Activated naive CD8-positive, alpha-beta T cell treated with anti-CD3 and anti-CD28 coated beads, Interleukin-2, amount 10 ng/mL, durations not matched to agents 7 days and 5 days (primary cell): ENCODE measurements around the gene SMARCC1. TPM values are rescaled to one million over a fixed set of nuclear protein-coding genes. Genes with fewer than 3 reads are reported as not detected.
"Not testable (repeated sequence)": the region's sequence is repeated elsewhere in the genome, so short reads cannot be mapped to it uniquely, and the experiment has no call there.

Experiments
- ATAC-seq: fragments of 150-1000 bp; cut with Tn5 transposase; one replicate; pipeline ENCODE4 v1.10.0; 2021; ENCODE audit warnings: low read depth, moderate library complexity
- POLR2A ChIA-PET: fragments of 350-600 bp; sonication (Branson Sonifier 250); formaldehyde crosslinking; loops from one replicate; lab custom pipeline; 2021; ENCODE audit warnings: antibody characterized with exemption; lab: Charles Lee
- DNase-seq: peaks from one replicate; pipeline ENCODE4 v3.0.0; 2021
- H3K27ac Mint-ChIP-seq: one replicate; pipeline ENCODE4 v1.8.0; 2022; ENCODE audit warnings: mild to moderate bottlenecking, mixed read lengths
- H3K27me3 Mint-ChIP-seq: one replicate; pipeline ENCODE4 v1.8.0; 2022; ENCODE audit warnings: mild to moderate bottlenecking, moderate library complexity, mixed read lengths
- H3K36me3 Mint-ChIP-seq: one replicate; pipeline ENCODE4 v1.8.0; 2021; ENCODE audit warnings: mild to moderate bottlenecking, mixed read lengths
- H3K4me1 Mint-ChIP-seq: one replicate; pipeline ENCODE4 v1.8.0; 2021; ENCODE audit warnings: mixed read lengths
- H3K4me3 Mint-ChIP-seq: one replicate; pipeline ENCODE4 v1.8.0; 2022; ENCODE audit warnings: mild to moderate bottlenecking, moderate library complexity, mixed read lengths
- H3K9me3 Mint-ChIP-seq: one replicate; pipeline ENCODE4 v1.8.0; 2021; ENCODE audit warnings: mixed read lengths
- total RNA-seq, 2 experiments: library from RNA; stranded (reverse); gene quantifications; one replicate each; pipeline ENCODE4 v1.2.3, GENCODE V29; 2021

Gene SMARCC1
- 10 to 100 TPM; 82.8 to 88.1 TPM for total RNA-seq

DNA sequence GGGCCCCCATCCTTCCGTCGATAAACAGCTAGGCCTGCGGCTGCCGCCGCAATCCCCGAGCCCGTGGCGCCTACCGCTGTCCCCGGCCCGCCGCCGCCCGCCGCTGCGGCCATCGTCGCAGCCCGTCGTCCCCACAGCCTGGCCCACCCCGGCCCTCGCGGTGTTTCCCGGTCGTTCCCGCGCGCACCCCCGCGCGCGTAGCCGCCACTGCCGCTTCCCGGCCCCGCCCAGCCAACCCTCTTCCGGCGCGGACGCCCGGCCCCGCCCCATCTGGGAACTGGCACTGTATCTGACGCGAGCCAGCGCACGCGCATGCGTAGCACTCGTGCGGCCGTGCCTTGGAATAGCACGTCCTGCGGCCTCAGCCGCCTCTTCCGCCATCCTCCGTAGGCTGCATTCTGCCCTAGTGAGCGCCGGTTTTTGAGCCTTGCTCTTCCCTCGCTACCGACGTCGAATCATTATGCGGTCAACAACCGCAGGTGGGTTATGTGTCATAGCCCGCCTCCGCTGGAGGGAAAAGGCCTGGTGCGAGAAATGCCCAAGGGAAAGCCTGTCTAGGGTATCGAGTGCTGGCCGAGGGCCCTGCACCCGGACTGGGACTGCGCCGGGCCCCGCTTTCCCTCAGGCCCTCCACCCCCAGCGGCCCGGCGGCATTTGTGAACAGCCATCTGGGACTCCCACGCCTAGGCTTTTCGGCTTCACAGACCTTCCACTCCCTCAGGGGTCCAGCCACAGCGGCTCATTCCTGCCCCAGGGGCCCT, at the start of gene SMARCC1:
TSS of gene SMARCC1 (minus strand) at position 209 of the 761 bp plus-strand sequence. CDS start at position 113, 96 bp downstream.
- H3K9me3 Mint-ChIP-seq = no peaks in the 10 kb centered on the region
- H3K4me3 Mint-ChIP-seq = peak within 1 kb of the TSS; percentile 94
- peak; percentile 99 for DNase-seq
- POLR2A ChIA-PET = interaction anchor here (0.5 to 1.8 kb wide), 7 partner anchors 9 to 307 kb away, joined by 3 to 8 read pairs (median 4); partner anchors contain the start of gene DHX30
- no peaks in the 10 kb centered on the region for H3K36me3 Mint-ChIP-seq
- H3K27me3 Mint-ChIP-seq = no peaks in the 10 kb centered on the region
- ATAC-seq = peak; percentile 95
- H3K27ac Mint-ChIP-seq = peak within 1 kb of the TSS; percentile 98
- peaks cover 23% of the 10 kb centered on the region for H3K4me1 Mint-ChIP-seq

DNA sequence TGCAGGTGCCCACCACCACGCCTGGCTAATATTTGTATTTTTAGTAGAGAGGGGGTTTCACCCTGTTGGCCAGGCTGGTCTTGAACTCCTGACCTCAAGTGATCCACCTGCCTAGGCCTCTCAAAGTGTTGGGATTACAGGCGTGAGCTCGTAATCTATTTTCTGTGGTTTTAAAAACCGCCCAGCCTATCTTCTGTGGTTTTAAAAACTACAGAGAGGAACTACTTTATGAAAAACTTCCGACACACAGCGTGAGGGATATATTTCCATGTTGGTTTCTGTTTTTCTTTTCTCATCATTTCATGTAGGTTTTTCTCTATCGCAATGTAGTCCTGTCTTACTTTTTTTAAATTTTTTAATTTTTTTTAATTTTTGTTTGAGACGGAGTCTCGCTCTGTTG, 47.8 kb upstream of the SMARCC1 start:
- not testable (repeated sequence) for DNase-seq, H3K27me3 Mint-ChIP-seq, H3K9me3 Mint-ChIP-seq, ATAC-seq
- Mint-ChIP-seq H3K36me3 (peaks cover 40% of the 10 kb centered on the region), H3K27ac (peak overlapping the region; percentile 60), H3K4me3 (peak overlapping the region; percentile 15), H3K4me1 (peaks cover 26% of the 10 kb centered on the region)
- POLR2A ChIA-PET = interaction anchor here (0.7 kb wide), 1 partner anchor 48 kb away, joined by 3 read pairs; no protein-coding TSS in a partner anchor

DNA sequence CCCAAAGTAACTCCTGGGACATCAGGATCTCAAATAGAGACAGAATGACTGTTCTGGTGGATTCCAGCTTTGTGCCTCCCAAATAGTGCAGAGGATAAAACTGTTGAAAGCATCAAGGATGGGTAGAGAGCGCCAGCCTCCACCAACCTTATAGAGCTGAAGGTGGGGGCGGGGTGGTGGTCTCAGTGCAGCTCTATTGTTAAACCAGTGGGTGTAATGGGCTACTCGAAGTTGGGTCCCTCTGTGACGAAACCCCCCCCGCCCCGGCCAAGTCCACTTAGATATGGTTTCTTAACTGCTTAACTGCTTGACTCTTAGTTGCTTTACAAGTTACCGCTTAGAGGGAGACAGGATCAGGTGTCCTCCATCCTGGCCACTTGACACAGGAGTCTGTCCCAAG, 43.9 kb upstream of the SMARCC1 start:
- Mint-ChIP-seq H3K27me3 (no peaks in the 10 kb centered on the region), H3K36me3 (peaks cover 32% of the 10 kb centered on the region), H3K27ac (peak overlapping the region; percentile 85), H3K9me3 (no peaks in the 10 kb centered on the region), H3K4me1 (peaks cover 26% of the 10 kb centered on the region), H3K4me3 (peak overlapping the region; percentile 90)
- POLR2A ChIA-PET = interaction anchor here (0.7 to 2.6 kb wide), 9 partner anchors 10 to 1129 kb away, joined by 3 to 12 read pairs (median 6); partner anchors contain the start of gene DHX30
- DNase-seq = no peak
- ATAC-seq = no peak

DNA sequence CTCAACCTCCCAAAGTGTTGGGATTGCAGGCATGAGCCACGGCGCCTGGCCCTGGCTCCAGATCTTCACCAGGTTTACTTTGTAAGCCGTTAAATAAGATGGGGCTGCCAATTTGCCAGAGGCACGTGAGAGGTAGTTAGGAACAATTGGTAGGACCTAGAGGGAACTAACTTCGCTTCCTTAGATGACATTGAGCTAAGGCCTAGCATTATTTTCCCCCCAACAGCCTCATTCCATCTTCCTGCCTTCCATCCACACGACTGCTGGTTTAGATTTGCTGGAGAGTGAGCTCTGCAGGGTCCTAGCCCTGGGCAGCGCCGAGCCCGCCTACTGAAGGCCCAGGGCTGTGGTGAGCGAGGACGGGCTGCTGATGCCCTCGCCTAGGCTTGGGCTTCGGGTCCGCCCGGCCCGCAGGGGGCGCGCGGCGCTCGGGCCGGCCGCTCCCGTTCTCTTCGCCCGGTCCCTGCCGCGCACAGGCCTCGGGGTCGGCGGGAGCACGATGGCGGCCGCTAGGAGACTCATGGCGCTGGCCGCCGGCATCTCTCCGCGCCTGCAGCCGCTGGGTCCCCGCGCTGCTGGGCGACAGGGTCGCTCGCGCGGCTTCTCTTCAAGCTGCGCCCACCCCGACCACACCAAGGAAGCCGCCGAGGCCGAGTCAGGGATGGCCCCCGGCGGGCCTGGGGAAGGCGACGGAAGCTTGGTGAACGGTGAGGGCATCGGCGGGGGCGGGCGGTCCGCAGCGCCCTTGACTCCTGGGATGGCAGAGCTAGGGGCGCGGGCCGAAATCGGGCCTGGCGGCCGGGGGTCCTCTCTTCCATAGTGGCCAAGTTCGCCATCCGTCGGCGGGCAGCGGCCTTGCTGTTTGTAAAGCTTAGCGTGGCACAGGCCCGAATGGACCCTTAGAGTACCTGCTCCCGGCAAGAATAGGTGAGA, 43.1 kb upstream of the SMARCC1 start:
- POLR2A ChIA-PET = interaction anchor here (0.5 to 2.6 kb wide), 10 partner anchors 9 to 442 kb away, joined by 3 to 12 read pairs (median 6); partner anchors contain the start of gene DHX30
- Mint-ChIP-seq H3K27ac (peak overlapping the region; percentile 85), H3K4me1 (peaks cover 26% of the 10 kb centered on the region), H3K9me3 (no peaks in the 10 kb centered on the region), H3K4me3 (peak overlapping the region; percentile 90), H3K36me3 (peaks cover 29% of the 10 kb centered on the region), H3K27me3 (no peaks in the 10 kb centered on the region)
- peak; percentile 89 for DNase-seq
- peak; percentile 99 for ATAC-seq

DNA sequence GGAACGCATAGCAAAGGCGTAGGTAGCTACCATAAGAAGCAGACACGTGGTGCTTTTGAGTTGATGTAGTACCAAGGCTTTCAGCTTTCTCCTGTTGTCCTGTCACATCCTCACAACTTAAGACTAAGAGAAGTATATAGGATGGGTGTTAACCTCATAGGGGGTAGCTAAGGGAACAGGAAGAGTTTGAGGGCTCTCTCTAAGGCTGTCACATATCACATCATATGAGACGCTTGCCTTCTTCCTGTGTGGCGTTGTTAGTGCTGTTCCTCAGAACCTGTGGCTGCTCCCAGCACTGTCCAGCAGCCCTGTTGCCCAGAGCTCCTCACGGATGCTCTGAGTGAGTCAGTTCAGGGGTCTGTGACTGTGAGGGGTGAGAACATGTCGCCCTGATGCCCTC, 35.9 kb upstream of the SMARCC1 start:
- no peak overlapping the region for H3K27ac Mint-ChIP-seq
- no peaks in the 10 kb centered on the region for H3K4me1 Mint-ChIP-seq
- POLR2A ChIA-PET = no interaction called here

DNA sequence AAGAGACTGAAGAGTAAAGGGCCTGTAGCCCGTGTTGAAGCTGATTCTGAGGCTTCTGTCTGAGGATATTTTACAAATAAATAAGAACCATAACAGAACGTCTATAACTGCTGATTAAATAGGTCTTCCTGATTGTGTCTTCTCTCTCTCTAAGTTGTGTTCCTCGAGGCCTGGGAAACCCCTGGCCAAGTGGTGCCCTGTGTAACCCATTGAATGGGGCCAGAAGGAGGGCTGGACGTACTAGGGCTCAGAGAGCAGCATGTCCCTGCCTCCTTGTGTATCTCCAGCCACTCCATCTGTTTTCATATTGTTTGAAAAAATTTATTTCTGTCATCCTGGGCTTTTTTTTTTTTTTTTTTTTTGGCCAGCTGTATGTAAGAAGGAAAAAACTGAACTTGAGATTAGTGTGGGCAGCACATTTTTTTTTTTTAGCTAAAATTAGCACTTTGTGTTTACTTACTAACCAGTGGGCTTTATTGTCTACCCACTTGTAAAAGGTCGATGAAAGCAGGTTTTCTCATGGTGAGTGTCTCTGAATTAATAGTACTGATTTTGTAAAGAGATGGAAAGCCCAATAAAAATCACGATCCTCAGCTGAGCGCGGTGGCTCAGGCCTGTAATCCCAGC, 32.0 kb upstream of the SMARCC1 start:
- POLR2A ChIA-PET = no interaction called here
- ATAC-seq (no peak), DNase-seq (no peak)
- Mint-ChIP-seq H3K27ac (no peak overlapping the region), H3K27me3 (no peaks in the 10 kb centered on the region), H3K4me1 (no peaks in the 10 kb centered on the region), H3K4me3 (no peak overlapping the region), H3K9me3 (peaks cover 2% of the 10 kb centered on the region), H3K36me3 (peaks cover 16% of the 10 kb centered on the region)

More for the DNA sequence above, 35.9 kb upstream of the SMARCC1 start:
- ATAC-seq (no peak), DNase-seq (no peak)
- H3K36me3 Mint-ChIP-seq = peaks cover 6% of the 10 kb centered on the region
- no peaks in the 10 kb centered on the region for H3K27me3 Mint-ChIP-seq
- no peaks in the 10 kb centered on the region for H3K9me3 Mint-ChIP-seq
- no peak overlapping the region for H3K4me3 Mint-ChIP-seq

DNA sequence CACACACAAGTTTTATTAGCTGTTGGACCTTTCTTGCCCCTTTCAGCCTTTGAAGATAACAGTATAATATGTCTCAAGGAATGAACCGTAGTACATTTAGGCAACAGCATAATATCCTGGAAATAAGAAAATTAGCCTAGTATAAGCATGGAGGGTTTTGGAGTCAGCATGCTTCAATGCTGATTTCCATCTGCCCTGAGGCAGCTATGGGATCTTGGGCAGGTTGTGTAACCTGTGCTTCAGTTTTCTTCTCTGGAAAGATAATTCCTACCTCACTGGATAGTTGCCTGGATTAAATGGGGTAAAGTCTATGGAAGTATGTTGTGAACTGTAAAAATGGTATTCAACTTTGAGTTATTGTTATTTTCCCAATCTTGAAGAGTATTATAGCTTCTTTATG, 22.9 kb upstream of the SMARCC1 start:
- Mint-ChIP-seq H3K36me3 (no peaks in the 10 kb centered on the region), H3K4me3 (peak overlapping the region; percentile 99), H3K27me3 (no peaks in the 10 kb centered on the region), H3K27ac (no peak overlapping the region), H3K9me3 (no peaks in the 10 kb centered on the region), H3K4me1 (peaks cover 17% of the 10 kb centered on the region)
- ATAC-seq (no peak), DNase-seq (no peak)
- POLR2A ChIA-PET = interaction anchor here (1.8 kb wide), 1 partner anchor 20 kb away, joined by 7 read pairs; no protein-coding TSS in a partner anchor

DNA sequence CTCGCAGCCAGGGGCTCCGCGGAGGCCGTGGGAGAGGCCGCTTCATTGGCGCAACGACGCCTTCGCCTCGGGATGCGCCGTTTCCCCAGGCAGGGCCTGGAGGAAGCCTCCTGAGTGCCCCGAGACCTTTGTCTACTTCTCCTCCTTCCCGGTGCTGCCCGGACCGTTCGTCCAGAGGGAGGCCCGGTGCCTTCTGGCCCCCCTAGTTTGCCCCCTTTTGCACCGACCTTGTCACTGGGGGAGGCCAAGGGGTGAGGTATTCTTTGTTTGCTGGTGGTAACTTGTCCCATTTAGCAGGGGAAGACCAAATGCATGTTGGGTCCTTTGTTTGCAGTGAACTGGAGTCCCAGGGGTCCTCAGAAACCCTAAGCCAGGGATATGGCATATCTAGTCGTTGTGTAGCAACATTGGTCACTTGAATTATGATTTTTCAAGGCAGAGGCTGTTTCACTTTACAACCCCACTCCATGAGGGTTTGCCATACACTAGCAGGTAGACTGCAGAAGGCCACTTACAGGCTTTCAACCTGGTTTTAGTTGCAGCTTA, 21.9 kb upstream of the SMARCC1 start:
- no peak for DNase-seq
- POLR2A ChIA-PET = interaction anchor here (1.8 kb wide), 1 partner anchor 21 kb away, joined by 7 read pairs; no protein-coding TSS in a partner anchor
- H3K4me3 Mint-ChIP-seq = peak overlapping the region; percentile 99

DNA sequence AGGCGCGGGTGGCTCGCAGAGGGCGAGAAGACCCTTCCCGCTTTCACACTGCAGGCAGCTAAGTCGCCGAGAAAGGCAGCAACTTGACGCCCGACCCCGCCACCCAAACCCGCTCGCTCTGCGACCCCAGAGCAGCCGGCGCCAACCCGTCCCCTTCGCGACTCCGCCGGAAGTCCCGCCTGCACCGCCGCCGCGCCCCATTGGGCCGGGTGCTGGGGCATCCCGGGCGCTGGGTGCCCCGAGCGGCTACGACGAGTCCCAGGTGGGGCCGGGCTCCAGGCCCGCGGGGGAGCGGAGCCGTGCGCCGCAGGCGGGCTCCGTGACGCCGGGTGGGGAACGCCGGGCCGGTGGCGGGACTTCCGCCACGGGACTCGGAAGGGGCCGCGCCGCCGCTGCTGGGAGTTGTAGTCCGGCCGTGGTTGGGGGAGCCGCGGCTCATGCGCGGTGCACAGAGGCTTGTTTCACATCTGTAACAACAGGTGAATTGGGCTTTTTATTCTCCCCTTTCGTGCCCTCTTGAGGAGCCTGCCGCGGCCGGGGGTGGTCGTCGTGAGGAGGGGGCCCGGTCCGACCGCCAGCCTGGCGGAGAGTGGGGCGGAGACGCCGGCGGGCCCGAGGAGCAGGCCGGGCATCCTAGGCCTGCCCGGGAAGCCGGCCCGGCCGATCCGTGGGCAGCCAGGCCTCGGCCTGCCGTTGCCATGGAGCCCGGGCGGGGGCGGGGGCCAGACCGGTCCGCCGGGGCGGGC, 21.2 kb upstream of the SMARCC1 start, which contains the start of gene DHX30:
TSS of gene DHX30 (plus strand) at position 405 of the 746 bp plus-strand sequence. CDS start 7,546 bp downstream, outside the sequence.
- ATAC-seq = peak; percentile 89
- H3K4me3 Mint-ChIP-seq = peak within 1 kb of the TSS; percentile 99

More for the DNA sequence above, 21.9 kb upstream of the SMARCC1 start:
- Mint-ChIP-seq H3K9me3 (no peaks in the 10 kb centered on the region), H3K27me3 (no peaks in the 10 kb centered on the region), H3K4me1 (peaks cover 17% of the 10 kb centered on the region), H3K36me3 (no peaks in the 10 kb centered on the region), H3K27ac (peak overlapping the region; percentile 95)
- ATAC-seq = no peak

DNA sequence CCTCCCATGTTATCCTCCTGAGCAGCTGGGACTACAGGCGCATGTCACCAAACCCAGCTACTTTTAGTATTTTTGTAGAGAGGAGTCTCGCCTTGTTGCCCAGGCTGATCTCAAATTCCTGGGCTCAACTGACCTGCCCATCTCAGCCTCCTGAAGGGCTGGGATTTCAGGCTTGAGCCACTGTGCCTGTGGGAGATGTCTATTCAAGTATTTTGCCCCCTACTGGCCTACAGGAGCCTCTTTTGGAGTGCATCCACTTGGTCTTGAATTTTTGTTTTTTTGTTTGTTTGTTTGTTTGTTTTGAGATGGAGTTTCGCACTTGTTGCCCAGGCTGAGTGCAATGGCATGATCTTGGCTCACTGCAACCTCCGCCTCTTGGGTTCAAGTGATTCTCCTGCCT, 18.0 kb upstream of the SMARCC1 start:
- no peaks in the 10 kb centered on the region for H3K9me3 Mint-ChIP-seq
- POLR2A ChIA-PET = interaction anchor here (0.7 kb wide), 1 partner anchor 11 kb away, joined by 3 read pairs; no protein-coding TSS in a partner anchor

More for the DNA sequence above, 21.2 kb upstream of the SMARCC1 start, which contains the start of gene DHX30:
- DNase-seq = peak; percentile 89
- H3K27me3 Mint-ChIP-seq = no peaks in the 10 kb centered on the region
- no peaks in the 10 kb centered on the region for H3K9me3 Mint-ChIP-seq
- no peaks in the 10 kb centered on the region for H3K36me3 Mint-ChIP-seq
- peaks cover 17% of the 10 kb centered on the region for H3K4me1 Mint-ChIP-seq
- H3K27ac Mint-ChIP-seq = peak within 1 kb of the TSS; percentile 95
- POLR2A ChIA-PET = interaction anchor here (0.7 to 2.2 kb wide), 7 partner anchors 13 to 285 kb away, joined by 3 to 9 read pairs (median 4); no protein-coding TSS in a partner anchor

DNA sequence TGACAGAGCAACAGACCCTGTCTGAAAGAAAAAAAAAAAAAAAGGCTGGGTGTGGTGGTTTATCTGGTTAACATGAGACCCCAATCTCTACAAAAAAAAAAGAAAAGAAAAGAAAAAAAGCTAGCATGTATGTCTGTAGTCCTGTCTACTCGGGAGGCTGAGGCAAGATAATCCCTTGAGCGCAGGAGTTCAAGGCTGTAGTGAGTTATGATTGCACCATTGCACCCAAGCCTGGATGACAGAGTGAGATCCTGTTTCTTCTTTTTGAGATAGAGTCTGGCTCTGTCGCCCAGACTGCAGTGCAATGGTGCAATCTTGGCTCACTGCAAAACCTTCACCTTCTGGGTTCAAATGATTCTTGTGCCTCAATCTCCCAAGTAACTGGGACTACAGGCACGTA, 12.9 kb upstream of the SMARCC1 start:
- H3K27ac Mint-ChIP-seq = no peak overlapping the region
- DNase-seq (no peak), ATAC-seq (no peak)
- H3K27me3 Mint-ChIP-seq = peaks cover 11% of the 10 kb centered on the region
- POLR2A ChIA-PET = no interaction called here
- no peaks in the 10 kb centered on the region for H3K36me3 Mint-ChIP-seq
- H3K9me3 Mint-ChIP-seq = no peaks in the 10 kb centered on the region
- no peak overlapping the region for H3K4me3 Mint-ChIP-seq
- no peaks in the 10 kb centered on the region for H3K4me1 Mint-ChIP-seq

More for the DNA sequence above, 18.0 kb upstream of the SMARCC1 start:
- DNase-seq = no peak
- Mint-ChIP-seq H3K27me3 (peaks cover 6% of the 10 kb centered on the region), H3K4me3 (no peak overlapping the region), H3K4me1 (peaks cover 17% of the 10 kb centered on the region), H3K27ac (no peak overlapping the region), H3K36me3 (no peaks in the 10 kb centered on the region)
- no peak for ATAC-seq
